Sigmoid colon (tissue), 7 donors: Measurements from ENCODE around the gene AMOTL2. TPM values are rescaled to one million over a fixed set of nuclear protein-coding genes. Genes with fewer than 3 reads are reported as not detected.
A peak's percentile ranks its signal among the peaks of the same experiment; 100 is the strongest.

Source experiments
- DNase-seq: peaks from one replicate; pipeline ENCODE4 v3.0.0-alpha.2; 2019
- H3K27ac ChIP-seq, 4 donors: fragments of 200-600 bp; sonication (generic); one replicate each; pipeline ENCODE4 v1.5.1; 2016 to 2019; ENCODE audit warnings: mild to moderate bottlenecking in 1 of 4
- H3K27me3 ChIP-seq, 3 donors: fragments of 200-600 bp; sonication (generic); one replicate each; pipeline ENCODE4 v1.5.1; 2019; ENCODE audit warnings: mild to moderate bottlenecking in 1 of 3
- H3K36me3 ChIP-seq, 4 donors: fragments of 200-600 bp; sonication (generic); one replicate each; pipeline ENCODE4 v1.5.1; 2016 to 2019
- H3K4me1 ChIP-seq, 4 donors: fragments of 200-600 bp; sonication (generic); one replicate each; pipeline ENCODE4 v1.5.1; 2017 to 2019
- H3K4me3 ChIP-seq, 4 donors: fragments of 200-600 bp; sonication (generic); one replicate each; pipeline ENCODE4 v1.5.1; 2017 to 2019; ENCODE audit warnings: mild to moderate bottlenecking in 2 of 4, moderate library complexity in 1 of 4
- H3K9me3 ChIP-seq, 4 donors: fragments of 200-600 bp in 3 of 4; sonication (generic) in 3 of 4; one replicate each; pipeline versions ENCODE4 v1.5.1 to v1.6.1; 2013 to 2019
- EP300 ChIP-seq, 4 donors: sonication (generic); formaldehyde crosslinking; IDR thresholded peaks; one replicate each; pipeline ENCODE4 v1.6.1; 2017; ENCODE audit warnings: antibody characterized with exemption in 4 of 4
- POLR2A ChIP-seq, 2 donors: fragments of 450-650 bp; IDR thresholded peaks; one replicate each; pipeline ENCODE4 v1.6.1; 2016; ENCODE audit warnings: antibody characterized with exemption in 2 of 2, mild to moderate bottlenecking in 2 of 2, moderate library complexity in 2 of 2
- POLR2AphosphoS5 ChIP-seq, 4 donors: sonication (generic); formaldehyde crosslinking; IDR thresholded peaks; one replicate each; pipeline ENCODE4 v1.6.1; 2017; ENCODE audit warnings: antibody characterized with exemption in 4 of 4
- WGBS, 2 donors: extraction: QIAGEN DNeasy Blood & Tissue Kit; methylation state at CpG; one replicate each; pipeline ENCODE4 v1.1.7; 2013; 5-methylcytosine and 5-hydroxymethylcytosine counted together
- intact Hi-C: fragments of 100-400 bp; cut with DNase I; formaldehyde crosslinking; loops from one replicate; pipeline ENCODE4 v1.15.1; 2023
- polyA plus RNA-seq, 3 donors: library from polyadenylated mRNA; stranded (reverse); fragments of 200-250 nt; gene quantifications; one replicate each; pipeline ENCODE4 v1.2.3, GENCODE V29; 2013
- total RNA-seq, 4 donors: library from RNA; depleted of rRNA; stranded (reverse); fragments of >200 nt; gene quantifications; one replicate each; pipeline ENCODE4 v1.1.0, GENCODE V29; 2016
- TF ChIP-seq, protein P1 (sequence below), 4 experiments: fragments of 450-650 bp in 3 of 4; fragments of 200-600 bp in 1 of 4; IDR thresholded peaks; one replicate each; pipeline ENCODE4 v1.5.1; 2016 to 2019; ENCODE audit warnings: antibody characterized with exemption in 4 of 4, mild to moderate bottlenecking in 3 of 4, moderate library complexity in 2 of 4
- donor health status: healthy with polysubstance abuse.
- donor health status: Bipolar disorder and iron deficiency.
- donor health status: healthy.

Gene AMOTL2
- total and polyA plus RNA-seq, 7 donors: 1.6 to 112 (median 43.5) TPM

GRCh38 chr3:134344560-134344959 is 29.7 kb downstream of the AMOTL2 start:
- Histone ChIP-seq H3K4me1 (peaks cover 0 to 7% (median 7%) of the 10 kb centered on the region in 4 donors), H3K27ac (no peak overlapping the region), H3K36me3 (no peaks in the 10 kb centered on the region), H3K4me3 (no peak overlapping the region), H3K27me3 (no peaks in the 10 kb centered on the region), H3K9me3 (no peaks in the 10 kb centered on the region)
- WGBS, 2 donors: 67 to 90% methylated on average over 2 of the region's 2 CpGs
- intact Hi-C loops: no loop called here
- TF ChIP-seq POLR2AphosphoS5 (IDR thresholded peaks at IDR 0.05): no peak
- TF ChIP-seq POLR2A (IDR thresholded peaks at IDR 0.05): no peak
- no peak for DNase-seq

DNA sequence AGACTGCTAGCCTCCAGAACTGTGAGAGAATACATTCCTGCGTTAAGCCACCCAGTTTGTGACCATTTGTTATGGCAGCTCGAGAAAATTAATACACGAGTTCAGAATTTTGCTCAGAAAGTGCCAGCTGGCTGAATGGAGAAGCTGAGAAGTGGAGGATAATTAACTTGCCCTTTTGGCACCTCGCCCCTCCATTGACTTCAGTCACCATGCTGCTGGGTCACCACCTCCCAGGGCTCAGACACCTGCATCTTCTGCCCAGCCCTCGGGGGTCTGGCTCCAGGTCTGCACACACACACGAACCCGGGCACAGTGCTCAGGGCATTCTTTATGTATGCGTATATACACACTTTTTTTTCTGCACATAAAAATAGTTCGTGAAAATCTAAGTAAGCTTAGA is 32.0 kb downstream of the AMOTL2 start:
- no peak overlapping the region for H3K4me3 ChIP-seq
- no peaks in the 10 kb centered on the region for H3K36me3 ChIP-seq
- peak overlapping the region in 1 of 4 donors; percentile 20 for H3K27ac ChIP-seq
- no peak for DNase-seq
- 88 to 92% methylated on average over 9 of the region's 9 CpGs for WGBS, 2 donors
- H3K9me3 ChIP-seq: no peaks in the 10 kb centered on the region
- no peaks in the 10 kb centered on the region for H3K27me3 ChIP-seq
- peaks cover 0 to under 1% (median 0%) of the 10 kb centered on the region in 4 donors for H3K4me1 ChIP-seq
- intact Hi-C loops: no loop called here
- no peak for TF ChIP-seq POLR2A (IDR thresholded peaks at IDR 0.05)
- TF ChIP-seq, protein P1, sequence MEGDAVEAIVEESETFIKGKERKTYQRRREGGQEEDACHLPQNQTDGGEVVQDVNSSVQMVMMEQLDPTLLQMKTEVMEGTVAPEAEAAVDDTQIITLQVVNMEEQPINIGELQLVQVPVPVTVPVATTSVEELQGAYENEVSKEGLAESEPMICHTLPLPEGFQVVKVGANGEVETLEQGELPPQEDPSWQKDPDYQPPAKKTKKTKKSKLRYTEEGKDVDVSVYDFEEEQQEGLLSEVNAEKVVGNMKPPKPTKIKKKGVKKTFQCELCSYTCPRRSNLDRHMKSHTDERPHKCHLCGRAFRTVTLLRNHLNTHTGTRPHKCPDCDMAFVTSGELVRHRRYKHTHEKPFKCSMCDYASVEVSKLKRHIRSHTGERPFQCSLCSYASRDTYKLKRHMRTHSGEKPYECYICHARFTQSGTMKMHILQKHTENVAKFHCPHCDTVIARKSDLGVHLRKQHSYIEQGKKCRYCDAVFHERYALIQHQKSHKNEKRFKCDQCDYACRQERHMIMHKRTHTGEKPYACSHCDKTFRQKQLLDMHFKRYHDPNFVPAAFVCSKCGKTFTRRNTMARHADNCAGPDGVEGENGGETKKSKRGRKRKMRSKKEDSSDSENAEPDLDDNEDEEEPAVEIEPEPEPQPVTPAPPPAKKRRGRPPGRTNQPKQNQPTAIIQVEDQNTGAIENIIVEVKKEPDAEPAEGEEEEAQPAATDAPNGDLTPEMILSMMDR (IDR thresholded peaks at IDR 0.05): no peak
- no peak for TF ChIP-seq EP300 (IDR thresholded peaks at IDR 0.05)
- no peak for TF ChIP-seq POLR2AphosphoS5 (IDR thresholded peaks at IDR 0.05)

GRCh38 chr3:134341389-134341788 is 32.9 kb downstream of the AMOTL2 start:
- intact Hi-C loops: no loop called here
- no peak for DNase-seq
- TF ChIP-seq, protein P1 (IDR thresholded peaks at IDR 0.05): no peak
- TF ChIP-seq POLR2AphosphoS5 (IDR thresholded peaks at IDR 0.05): no peak
- no peak for TF ChIP-seq EP300 (IDR thresholded peaks at IDR 0.05)
- no peak for TF ChIP-seq POLR2A (IDR thresholded peaks at IDR 0.05)
- H3K4me1 ChIP-seq: peaks cover 0 to 8% (median 6%) of the 10 kb centered on the region in 4 donors
- no peaks in the 10 kb centered on the region for H3K27me3 ChIP-seq
- no peaks in the 10 kb centered on the region for H3K9me3 ChIP-seq
- H3K4me3 ChIP-seq: no peak overlapping the region
- peak overlapping the region in 1 of 4 donors; percentile 20 for H3K27ac ChIP-seq
- no peaks in the 10 kb centered on the region for H3K36me3 ChIP-seq
- WGBS, 2 donors: 72 to 88% methylated on average over 2 of the region's 2 CpGs

GRCh38 chr3:134340982-134341365 is 33.3 kb downstream of the AMOTL2 start:
- TF ChIP-seq POLR2AphosphoS5 (IDR thresholded peaks at IDR 0.05) (no peak), POLR2A (IDR thresholded peaks at IDR 0.05) (no peak), EP300 (IDR thresholded peaks at IDR 0.05) (no peak)
- TF ChIP-seq, protein P1 (IDR thresholded peaks at IDR 0.05): no peak
- peaks cover 0 to 12% (median 7%) of the 10 kb centered on the region in 4 donors for H3K4me1 ChIP-seq
- no peaks in the 10 kb centered on the region for H3K27me3 ChIP-seq
- DNase-seq: no peak
- no peak overlapping the region for H3K27ac ChIP-seq
- H3K4me3 ChIP-seq: no peak overlapping the region
- H3K9me3 ChIP-seq: no peaks in the 10 kb centered on the region
- intact Hi-C loops: no loop called here
- no peaks in the 10 kb centered on the region for H3K36me3 ChIP-seq
- WGBS, 2 donors: 76 to 83% methylated on average over 1 of the region's 1 CpG

DNA sequence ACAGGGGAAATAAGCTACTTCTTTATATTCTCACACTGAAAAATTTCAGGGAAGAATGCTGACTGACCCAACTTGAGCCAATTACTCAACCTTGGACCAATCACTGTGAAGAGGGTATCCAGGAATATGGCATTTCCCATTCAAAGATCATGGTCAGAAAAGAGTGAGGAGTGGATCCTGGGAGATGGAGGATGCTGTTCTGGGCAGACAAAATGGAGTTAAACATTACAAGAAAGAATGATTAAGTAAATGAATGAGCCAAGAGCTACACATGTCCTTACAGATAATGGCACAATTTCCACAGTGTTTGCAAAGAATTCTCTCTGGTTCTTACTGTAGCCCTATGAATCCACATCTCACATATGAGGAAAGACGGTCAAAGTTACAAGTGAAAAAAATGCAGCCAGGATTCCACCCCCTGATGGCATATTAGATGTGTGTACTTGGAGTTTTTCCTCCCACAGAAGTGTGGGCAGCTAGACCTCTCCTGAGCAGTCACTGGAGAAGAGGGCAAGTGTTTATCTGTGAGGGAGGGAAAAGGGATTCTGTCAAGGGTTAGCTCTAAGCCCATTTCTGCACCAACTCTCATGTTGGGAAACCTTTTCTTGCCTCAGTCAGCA is 33.8 kb downstream of the AMOTL2 start:
- Histone ChIP-seq H3K4me1 (peaks cover 0 to 17% (median 12%) of the 10 kb centered on the region in 4 donors), H3K27me3 (no peaks in the 10 kb centered on the region), H3K4me3 (no peak overlapping the region), H3K9me3 (no peaks in the 10 kb centered on the region), H3K36me3 (no peaks in the 10 kb centered on the region), H3K27ac (no peak overlapping the region)
- intact Hi-C loops: no loop called here
- no peak for DNase-seq
- WGBS, 2 donors: 95% methylated on average over 1 of the region's 1 CpG
- no peak for TF ChIP-seq POLR2AphosphoS5 (IDR thresholded peaks at IDR 0.05)
- no peak for TF ChIP-seq POLR2A (IDR thresholded peaks at IDR 0.05)
- TF ChIP-seq, protein P1 (IDR thresholded peaks at IDR 0.05): no peak
- TF ChIP-seq EP300 (IDR thresholded peaks at IDR 0.05): no peak
